Measurements from ENCODE around the gene MAN1C1. TPM values are rescaled to one million over a fixed set of nuclear protein-coding genes. Genes with fewer than 3 reads are reported as not detected.
"Not testable (repeated sequence)": the region's sequence is repeated elsewhere in the genome, so short reads cannot be mapped to it uniquely, and the experiment has no call there.

Gene MAN1C1
- total RNA-seq, 4 donors from 2014 or later = 14.6 to 25.1 (median 17.5) TPM

- peaks cover 0 to 84% (median 37%) of the 10 kb centered on the region in 4 donors for H3K4me1 ChIP-seq
- no peak overlapping the region for H3K27ac ChIP-seq
These were observed 81.7 kb downstream of the MAN1C1 start for GRCh38 chr1:25698252-25698651.

GRCh38 chr1:25699059-25699458 lies 82.5 kb downstream of the MAN1C1 start:
- H3K4me3 ChIP-seq; H3K27me3 ChIP-seq; H3K36me3 ChIP-seq; DNase-seq (ENCODE audit: low spot score in 2 of 2); H3K9me3 ChIP-seq: not testable (repeated sequence)
- peak overlapping the region in 2 of 4 donors; percentile 26 to 74 for H3K27ac ChIP-seq
- 94 to 98% methylated on average over 8 of the region's 8 CpGs for WGBS, 2 donors
- H3K4me1 ChIP-seq = peaks cover 0 to 81% (median 33%) of the 10 kb centered on the region in 4 donors

More at GRCh38 chr1:25698252-25698651, 81.7 kb downstream of the MAN1C1 start:
- H3K4me3 ChIP-seq = no peak overlapping the region
- no peaks in the 10 kb centered on the region for H3K36me3 ChIP-seq
- TF ChIP-seq POLR2A (IDR thresholded peaks at IDR 0.05) (no peak), CTCF (IDR thresholded peaks at IDR 0.05) (no peak), EP300 (IDR thresholded peaks at IDR 0.05) (no peak)
- no peaks in the 10 kb centered on the region for H3K9me3 ChIP-seq
- no peaks in the 10 kb centered on the region for H3K27me3 ChIP-seq
- 94 to 96% methylated on average over 10 of the region's 10 CpGs for WGBS, 2 donors
- no peak for DNase-seq (ENCODE audit: low spot score in 2 of 2)

GRCh38 chr1:25699500-25700143 lies 83.0 kb downstream of the MAN1C1 start:
- Histone ChIP-seq H3K27ac (peak overlapping the region; percentile 22 to 74 (median 40)), H3K4me1 (peaks cover 0 to 80% (median 33%) of the 10 kb centered on the region in 4 donors), H3K9me3 (no peaks in the 10 kb centered on the region), H3K27me3 (no peaks in the 10 kb centered on the region), H3K36me3 (no peaks in the 10 kb centered on the region), H3K4me3 (no peak overlapping the region)
- no peak for TF ChIP-seq POLR2A (IDR thresholded peaks at IDR 0.05)
- no peak for TF ChIP-seq EP300 (IDR thresholded peaks at IDR 0.05)
- no peak for TF ChIP-seq CTCF (IDR thresholded peaks at IDR 0.05)
- WGBS, 2 donors = 45 to 54% methylated on average over 10 of the region's 10 CpGs
- DNase-seq (ENCODE audit: low spot score in 2 of 2) = no peak

GRCh38 chr1:25700144-25700523 lies 83.5 kb downstream of the MAN1C1 start:
- WGBS, 2 donors = 17 to 24% methylated on average over 3 of the region's 3 CpGs
- H3K27ac ChIP-seq = peak overlapping the region in 3 of 4 donors; percentile 22 to 74 (median 37)
- TF ChIP-seq EP300 (IDR thresholded peaks at IDR 0.05) (peak in 1 of 2 donors; percentile 62), CTCF (IDR thresholded peaks at IDR 0.05) (no peak)
- H3K4me3 ChIP-seq = no peak overlapping the region
- no peaks in the 10 kb centered on the region for H3K9me3 ChIP-seq
- H3K27me3 ChIP-seq = no peaks in the 10 kb centered on the region
- peaks cover 0 to 79% (median 33%) of the 10 kb centered on the region in 4 donors for H3K4me1 ChIP-seq
- DNase-seq (ENCODE audit: low spot score in 2 of 2) = peak; percentile 57 to 72
- no peaks in the 10 kb centered on the region for H3K36me3 ChIP-seq

GRCh38 chr1:25700626-25701025 lies 84.0 kb downstream of the MAN1C1 start:
- H3K27me3 ChIP-seq = no peaks in the 10 kb centered on the region
- no peaks in the 10 kb centered on the region for H3K9me3 ChIP-seq
- TF ChIP-seq EP300 (IDR thresholded peaks at IDR 0.05) (no peak), POLR2A (IDR thresholded peaks at IDR 0.05) (no peak), CTCF (IDR thresholded peaks at IDR 0.05) (no peak)
- H3K36me3 ChIP-seq = no peaks in the 10 kb centered on the region
- H3K4me3 ChIP-seq = no peak overlapping the region
- H3K4me1 ChIP-seq = peaks cover 0 to 79% (median 30%) of the 10 kb centered on the region in 4 donors
- WGBS, 2 donors = 68 to 75% methylated on average over 7 of the region's 7 CpGs
- no peak for DNase-seq (ENCODE audit: low spot score in 2 of 2)
- peak overlapping the region in 3 of 4 donors; percentile 30 to 74 (median 37) for H3K27ac ChIP-seq
